Kidney (tissue), 14 donors: ENCODE results near the gene C1QL2. TPM values are rescaled to one million over a fixed set of nuclear protein-coding genes. Genes with fewer than 3 reads are reported as not detected.

Experiments
- DNase-seq, 5 donors: peaks; one replicate each; pipeline ENCODE4 v3.0.0-alpha.2; 2013 to 2020
- FAIRE-seq: peaks from 2 replicates; lab custom pipeline; 2012; peaks lifted over from hg19 to GRCh38; lab: Jason Lieb, UNC
- H3K27ac ChIP-seq, 2 donors: one replicate each; pipeline ENCODE4 v1.7.0; 2013; ENCODE audit warnings: low read depth in 2 of 2, low read length in 2 of 2, inconsistent platforms in 1 of 2
- H3K27me3 ChIP-seq: one replicate; pipeline ENCODE4 v1.7.1; 2013; ENCODE audit warnings: low read length, inconsistent platforms; ENCODE audit not compliant: control insufficient read depth, insufficient read depth
- H3K36me3 ChIP-seq, 3 donors: one replicate each; pipeline versions ENCODE4 v1.7.0 to v1.7.1; 2013; ENCODE audit warnings: low read length in 3 of 3, control low read depth in 1 of 3, inconsistent platforms in 1 of 3; ENCODE audit not compliant: insufficient read depth in 3 of 3, control insufficient read depth in 2 of 3
- H3K4me1 ChIP-seq, 3 donors: one replicate each; pipeline versions ENCODE4 v1.7.0 to v1.7.1; 2013; ENCODE audit warnings: low read length in 3 of 3, inconsistent platforms in 1 of 3, low read depth in 1 of 3; ENCODE audit not compliant: control insufficient read depth in 2 of 3, insufficient read depth in 2 of 3
- H3K4me3 ChIP-seq, 3 donors: one replicate each; pipeline versions ENCODE4 v1.7.0 to v1.8.1; 2013; ENCODE audit warnings: low read length in 3 of 3, control low read depth in 1 of 3, inconsistent platforms in 1 of 3
- H3K9ac ChIP-seq, 3 donors: one replicate each; pipeline versions ENCODE4 v1.7.0 to v1.7.1; 2013; ENCODE audit warnings: low read length in 3 of 3, control low read depth in 1 of 3, inconsistent platforms in 1 of 3
- H3K9me3 ChIP-seq, 3 donors: one replicate each; pipeline versions ENCODE4 v1.7.0 to v1.7.1; 2013; ENCODE audit warnings: low read length in 3 of 3, control low read depth in 1 of 3, inconsistent platforms in 1 of 3; ENCODE audit not compliant: control insufficient read depth in 2 of 3, insufficient read depth in 1 of 3
- CTCF ChIP-seq: IDR thresholded peaks from 3 replicates; pipeline ENCODE4 v1.5.1; 2012; ENCODE audit warnings: mild to moderate bottlenecking, moderate library complexity, borderline replicate concordance; ENCODE audit not compliant: insufficient read depth; ENCODE audit errors: extremely low read depth
- intact Hi-C: fragments of 100-400 bp; cut with DNase I; formaldehyde crosslinking; loops from one replicate; pipeline ENCODE4 v1.11.1; 2022
- polyA plus RNA-seq: library from polyadenylated mRNA; stranded (reverse); fragments of 350-450 nt; fragmentation: Illumina TruSeq; extraction: RNeasy Lipid Tissue Mini Kit (QIAGEN cat#74804); gene quantifications from one replicate; pipeline ENCODE4 v1.2.3, GENCODE V29; 2014; ENCODE audit warnings: low read depth, low replicate concordance; ENCODE audit not compliant: insufficient read depth
- total RNA-seq: library from RNA; stranded (reverse); fragmentation: NEBNext Ultra II Directional; extraction: Animal tissue kit (Norgen Biotek cat#: 25700); gene quantifications from one replicate; pipeline ENCODE4 v1.2.1, GENCODE V29; 2021
- donor health status: control.
- donor health status: control.
- donor health status: control.
- donor health status: control.
- donor health status: control.
- donor health status: DM: yes; HTN: yes; CAD: no.
- donor health status: Normal renal cell carcinoma (clear cell type).

The C1QL2 gene
- total and polyA plus RNA-seq, 2 donors from 2014 or later: not detected

GRCh38 chr2:119122663-119123062, 35.9 kb downstream of the C1QL2 start:
- Histone ChIP-seq H3K27ac (no peak overlapping the region), H3K27me3 (no peaks in the 10 kb centered on the region), H3K36me3 (no peaks in the 10 kb centered on the region), H3K4me1 (no peaks in the 10 kb centered on the region), H3K4me3 (no peak overlapping the region), H3K9me3 (no peaks in the 10 kb centered on the region), H3K9ac (no peak overlapping the region)
- no peak for FAIRE-seq
- no peak for DNase-seq
- intact Hi-C loops: no loop called here
- TF ChIP-seq CTCF: no peak

- no peaks in the 10 kb centered on the region for H3K27me3 ChIP-seq
- no peak for FAIRE-seq
- no peaks in the 10 kb centered on the region for H3K9me3 ChIP-seq
- no peak overlapping the region for H3K4me3 ChIP-seq
- H3K36me3 ChIP-seq: no peaks in the 10 kb centered on the region
- intact Hi-C loops: no loop called here
- no peak overlapping the region for H3K9ac ChIP-seq
- no peak overlapping the region for H3K27ac ChIP-seq
- no peak for TF ChIP-seq CTCF
- peak in 2 of 5 donors; percentile 2 to 26 for DNase-seq
- no peaks in the 10 kb centered on the region for H3K4me1 ChIP-seq
Observed at GRCh38 chr2:119119999-119120756, 38.4 kb downstream of the C1QL2 start.

DNA sequence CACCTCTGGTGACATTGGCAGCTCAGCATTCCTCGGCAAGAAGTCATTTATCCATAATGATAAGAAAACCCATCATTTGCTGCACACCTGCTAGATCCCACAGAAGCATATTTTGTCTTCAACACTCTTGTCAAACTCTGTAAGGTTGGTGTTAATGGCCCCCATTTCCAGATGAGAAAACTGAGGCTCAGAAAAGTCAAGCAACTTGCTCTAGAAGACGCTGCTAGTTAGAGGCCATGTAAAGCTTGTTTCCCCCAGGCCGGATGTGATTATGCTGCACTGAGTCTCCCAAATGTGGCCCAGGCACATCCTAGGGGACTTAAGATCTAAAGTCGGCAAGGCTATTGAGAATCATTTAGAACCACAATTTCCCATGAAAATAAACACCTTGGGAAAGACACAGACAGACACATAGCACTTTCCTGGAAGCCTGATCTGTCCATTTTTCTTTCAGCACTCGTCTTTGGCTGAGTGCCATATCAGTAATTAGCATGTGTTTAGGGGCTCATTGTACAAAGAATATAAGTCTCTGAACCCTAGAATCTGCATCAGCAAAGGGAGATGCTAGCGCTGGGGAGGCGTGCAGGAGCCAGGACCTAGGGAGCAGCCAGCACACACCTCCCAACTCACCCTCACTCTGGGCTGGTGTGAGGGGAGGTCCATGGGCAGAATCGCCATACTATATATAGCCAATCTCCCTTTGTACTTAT, 39.3 kb downstream of the C1QL2 start:
- no peak overlapping the region for H3K27ac ChIP-seq
- no peaks in the 10 kb centered on the region for H3K4me1 ChIP-seq
- intact Hi-C loops: no loop called here
- H3K36me3 ChIP-seq: no peaks in the 10 kb centered on the region
- no peaks in the 10 kb centered on the region for H3K27me3 ChIP-seq
- no peak for TF ChIP-seq CTCF
- H3K4me3 ChIP-seq: no peak overlapping the region
- H3K9me3 ChIP-seq: no peaks in the 10 kb centered on the region
- no peak overlapping the region for H3K9ac ChIP-seq
- DNase-seq (no peak), FAIRE-seq (no peak)
